GM04504 (cell line): ENCODE data around the gene ZSWIM5.
"Not testable (repeated sequence)": the region's sequence is repeated elsewhere in the genome, so short reads cannot be mapped to it uniquely, and the experiment has no call there.

Experiments used
- DNase-seq: peaks from one replicate; pipeline ENCODE4 v3.0.0-alpha.2; 2012; ENCODE audit warnings: low read depth

Gene ZSWIM5

GRCh38 chr1:45141247-45142003 is 65.0 kb downstream of the ZSWIM5 start:
- no peak for DNase-seq

- DNase-seq, result no peak
Observed at GRCh38 chr1:45136984-45137383, 69.4 kb downstream of the ZSWIM5 start.

- no peak for DNase-seq
Observed at GRCh38 chr1:45135316-45135715, 71.1 kb downstream of the ZSWIM5 start.

GRCh38 chr1:45134461-45134873 is 71.9 kb downstream of the ZSWIM5 start:
- no peak for DNase-seq

- not testable (repeated sequence) for DNase-seq
Observed at GRCh38 chr1:45132719-45133118, 73.7 kb downstream of the ZSWIM5 start.

- DNase-seq, result no peak
Observed at GRCh38 chr1:45123358-45123757, 83.0 kb downstream of the ZSWIM5 start.

- DNase-seq, result no peak
Observed at GRCh38 chr1:45122724-45123123, 83.7 kb downstream of the ZSWIM5 start.

- no peak for DNase-seq
Observed at GRCh38 chr1:45117766-45118165, 88.6 kb downstream of the ZSWIM5 start.

- DNase-seq, result no peak
Observed at GRCh38 chr1:45116820-45117219, 89.6 kb downstream of the ZSWIM5 start.

GRCh38 chr1:45116340-45116739 is 90.1 kb downstream of the ZSWIM5 start:
- no peak for DNase-seq

- DNase-seq, result not testable (repeated sequence)
Observed at GRCh38 chr1:45115198-45115597, 91.2 kb downstream of the ZSWIM5 start.

GRCh38 chr1:45112661-45113060 is 93.7 kb downstream of the ZSWIM5 start:
- no peak for DNase-seq

GRCh38 chr1:45111239-45111638 is 95.2 kb downstream of the ZSWIM5 start:
- DNase-seq, result no peak

- DNase-seq, result no peak
Observed at GRCh38 chr1:45107782-45108181, 98.6 kb downstream of the ZSWIM5 start.

GRCh38 chr1:45106864-45107263 is 99.5 kb downstream of the ZSWIM5 start:
- DNase-seq, result not testable (repeated sequence)

GRCh38 chr1:45106156-45106545 is 100.3 kb downstream of the ZSWIM5 start:
- not testable (repeated sequence) for DNase-seq

GRCh38 chr1:45105486-45106155 is 100.8 kb downstream of the ZSWIM5 start:
- DNase-seq, result not testable (repeated sequence)

GRCh38 chr1:45103534-45103933 is 102.9 kb downstream of the ZSWIM5 start:
- DNase-seq, result no peak

- no peak for DNase-seq
Observed at GRCh38 chr1:45101947-45102346, 104.5 kb downstream of the ZSWIM5 start.

GRCh38 chr1:45101528-45101927 is 104.9 kb downstream of the ZSWIM5 start:
- DNase-seq, result not testable (repeated sequence)

GRCh38 chr1:45097944-45098343 is 108.5 kb downstream of the ZSWIM5 start:
- no peak for DNase-seq

GRCh38 chr1:45097079-45097478 is 109.3 kb downstream of the ZSWIM5 start:
- DNase-seq, result no peak

GRCh38 chr1:45095450-45095849 is 111.0 kb downstream of the ZSWIM5 start:
- DNase-seq, result no peak

- not testable (repeated sequence) for DNase-seq
Observed at GRCh38 chr1:45094371-45094770, 112.0 kb downstream of the ZSWIM5 start.
